ENCODE data around the gene SH2D4B. TPM values are rescaled to one million over a fixed set of nuclear protein-coding genes. Genes with fewer than 3 reads are reported as not detected.

The SH2D4B gene
- total RNA-seq, 2 experiments from 2014 or later: 0.03 TPM; not detected in 1

DNA sequence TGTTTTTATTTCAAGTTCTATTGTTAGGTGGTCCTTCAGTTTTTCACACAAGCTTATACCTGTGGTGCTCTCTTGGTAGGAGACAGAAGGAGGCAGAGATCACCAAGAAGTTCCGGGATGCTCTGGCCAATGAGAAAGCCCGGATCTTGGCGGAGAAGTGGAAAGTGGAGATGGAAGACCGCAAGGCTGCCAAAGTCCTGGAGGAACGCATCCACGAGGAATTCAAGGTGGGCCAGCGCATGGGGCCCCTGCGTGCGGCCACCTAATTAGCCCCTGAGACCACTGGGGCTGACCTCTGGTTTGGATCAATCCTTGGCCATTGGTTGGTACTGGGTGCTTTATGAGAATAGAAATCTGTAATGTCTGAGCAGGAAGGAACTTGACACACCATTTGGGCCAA is 33.6 kb downstream of the SH2D4B start:
- H3K36me3 ChIP-seq (ENCODE audit: insufficient read depth, low read length): no peaks in the 10 kb centered on the region
- no peak overlapping the region for H3K4me2 ChIP-seq (ENCODE audit: low read length)
- no peaks in the 10 kb centered on the region for H3K4me1 ChIP-seq (ENCODE audit: insufficient read depth, low read length, poor library complexity, severe bottlenecking)
- no peaks in the 10 kb centered on the region for H3K9me2 ChIP-seq (ENCODE audit: insufficient read depth, low read length)
- no peak for DNase-seq (ENCODE audit: low spot score)
- CTCF ChIA-PET (ENCODE audit: unreplicated experiment): no interaction called here
- no TSS peak for BruUV-seq (replicated peaks)
- no peaks in the 10 kb centered on the region for H4K20me1 ChIP-seq (ENCODE audit: insufficient read depth, low read length)
- intact Hi-C loops (cut with micrococcal nuclease; ENCODE audit: unreplicated experiment): no loop called here
- H3K27ac ChIP-seq (ENCODE audit: low read depth, low read length, poor library complexity, severe bottlenecking): no peak overlapping the region
- no peak for TF ChIP-seq EZH2phosphoT487 (IDR thresholded peaks at IDR 0.05; ENCODE audit: borderline replicate concordance, low read depth, low read length)
- TF ChIP-seq, protein P1, sequence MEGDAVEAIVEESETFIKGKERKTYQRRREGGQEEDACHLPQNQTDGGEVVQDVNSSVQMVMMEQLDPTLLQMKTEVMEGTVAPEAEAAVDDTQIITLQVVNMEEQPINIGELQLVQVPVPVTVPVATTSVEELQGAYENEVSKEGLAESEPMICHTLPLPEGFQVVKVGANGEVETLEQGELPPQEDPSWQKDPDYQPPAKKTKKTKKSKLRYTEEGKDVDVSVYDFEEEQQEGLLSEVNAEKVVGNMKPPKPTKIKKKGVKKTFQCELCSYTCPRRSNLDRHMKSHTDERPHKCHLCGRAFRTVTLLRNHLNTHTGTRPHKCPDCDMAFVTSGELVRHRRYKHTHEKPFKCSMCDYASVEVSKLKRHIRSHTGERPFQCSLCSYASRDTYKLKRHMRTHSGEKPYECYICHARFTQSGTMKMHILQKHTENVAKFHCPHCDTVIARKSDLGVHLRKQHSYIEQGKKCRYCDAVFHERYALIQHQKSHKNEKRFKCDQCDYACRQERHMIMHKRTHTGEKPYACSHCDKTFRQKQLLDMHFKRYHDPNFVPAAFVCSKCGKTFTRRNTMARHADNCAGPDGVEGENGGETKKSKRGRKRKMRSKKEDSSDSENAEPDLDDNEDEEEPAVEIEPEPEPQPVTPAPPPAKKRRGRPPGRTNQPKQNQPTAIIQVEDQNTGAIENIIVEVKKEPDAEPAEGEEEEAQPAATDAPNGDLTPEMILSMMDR (conservative IDR thresholded peaks at IDR 0.05; ENCODE audit: low read length): no peak
- no peak overlapping the region for H2AFZ ChIP-seq (ENCODE audit: low read length)
- no peaks in the 10 kb centered on the region for H3K9me3 ChIP-seq (ENCODE audit: low read length)
- no peak overlapping the region for H3K4me3 ChIP-seq (ENCODE audit: low read depth, low read length, poor library complexity, severe bottlenecking)
- no peaks in the 10 kb centered on the region for H3K79me2 ChIP-seq (ENCODE audit: insufficient read depth, low read depth, low read length)
- POLR2A ChIA-PET: interaction anchor here (0.7 kb wide), 1 partner anchor 33 kb away, joined by 7 read pairs; the partner anchor contains the start of gene SH2D4B

DNA sequence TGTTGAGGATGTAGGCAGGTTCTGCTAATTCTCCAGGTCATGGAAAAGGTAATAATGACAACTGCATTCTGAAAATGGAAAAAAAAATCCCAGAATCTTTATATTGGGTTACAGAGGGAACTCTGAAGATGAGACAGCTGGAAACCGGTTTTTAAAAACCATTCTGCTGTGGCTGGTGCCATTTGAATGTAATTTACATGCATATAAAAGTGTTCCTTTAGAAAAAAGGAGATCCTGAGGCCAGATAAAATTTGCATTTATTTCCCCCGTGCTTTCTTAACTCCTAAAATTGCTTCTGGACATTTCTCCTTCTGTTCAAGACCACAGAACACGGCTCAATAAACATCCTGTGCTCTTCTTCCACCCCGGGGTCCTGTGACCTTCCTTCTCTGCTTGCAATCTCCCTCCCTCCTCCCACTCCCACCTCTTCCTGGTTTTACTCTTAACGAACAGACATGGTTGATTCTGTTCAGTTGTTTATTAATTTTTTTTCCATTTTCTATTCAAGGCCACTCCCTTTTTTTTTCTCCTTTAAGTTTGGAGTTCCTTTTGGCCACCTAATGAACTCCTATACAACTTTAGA is 41.6 kb downstream of the SH2D4B start:
- no peak overlapping the region for H3K4me3 ChIP-seq (ENCODE audit: low read depth, low read length, poor library complexity, severe bottlenecking)
- no peak overlapping the region for H3K27ac ChIP-seq (ENCODE audit: low read depth, low read length, poor library complexity, severe bottlenecking)
- no peaks in the 10 kb centered on the region for H3K36me3 ChIP-seq (ENCODE audit: insufficient read depth, low read length)
- POLR2A ChIA-PET: no interaction called here
- H2AFZ ChIP-seq (ENCODE audit: low read length): no peak overlapping the region
- no TSS peak for BruUV-seq (replicated peaks)
- no peak for DNase-seq (ENCODE audit: low spot score)
- no peak overlapping the region for H3K4me2 ChIP-seq (ENCODE audit: low read length)
- H3K4me1 ChIP-seq (ENCODE audit: insufficient read depth, low read length, poor library complexity, severe bottlenecking): no peaks in the 10 kb centered on the region
- CTCF ChIA-PET (ENCODE audit: unreplicated experiment): no interaction called here
- intact Hi-C loops (cut with micrococcal nuclease; ENCODE audit: unreplicated experiment): no loop called here
- H3K9me2 ChIP-seq (ENCODE audit: insufficient read depth, low read length): no peaks in the 10 kb centered on the region
- no peaks in the 10 kb centered on the region for H3K9me3 ChIP-seq (ENCODE audit: low read length)
- H4K20me1 ChIP-seq (ENCODE audit: insufficient read depth, low read length): no peaks in the 10 kb centered on the region
- TF ChIP-seq EZH2phosphoT487 (IDR thresholded peaks at IDR 0.05; ENCODE audit: borderline replicate concordance, low read depth, low read length): no peak
- TF ChIP-seq, protein P1 (conservative IDR thresholded peaks at IDR 0.05; ENCODE audit: low read length): no peak
- no peaks in the 10 kb centered on the region for H3K79me2 ChIP-seq (ENCODE audit: insufficient read depth, low read depth, low read length)

DNA sequence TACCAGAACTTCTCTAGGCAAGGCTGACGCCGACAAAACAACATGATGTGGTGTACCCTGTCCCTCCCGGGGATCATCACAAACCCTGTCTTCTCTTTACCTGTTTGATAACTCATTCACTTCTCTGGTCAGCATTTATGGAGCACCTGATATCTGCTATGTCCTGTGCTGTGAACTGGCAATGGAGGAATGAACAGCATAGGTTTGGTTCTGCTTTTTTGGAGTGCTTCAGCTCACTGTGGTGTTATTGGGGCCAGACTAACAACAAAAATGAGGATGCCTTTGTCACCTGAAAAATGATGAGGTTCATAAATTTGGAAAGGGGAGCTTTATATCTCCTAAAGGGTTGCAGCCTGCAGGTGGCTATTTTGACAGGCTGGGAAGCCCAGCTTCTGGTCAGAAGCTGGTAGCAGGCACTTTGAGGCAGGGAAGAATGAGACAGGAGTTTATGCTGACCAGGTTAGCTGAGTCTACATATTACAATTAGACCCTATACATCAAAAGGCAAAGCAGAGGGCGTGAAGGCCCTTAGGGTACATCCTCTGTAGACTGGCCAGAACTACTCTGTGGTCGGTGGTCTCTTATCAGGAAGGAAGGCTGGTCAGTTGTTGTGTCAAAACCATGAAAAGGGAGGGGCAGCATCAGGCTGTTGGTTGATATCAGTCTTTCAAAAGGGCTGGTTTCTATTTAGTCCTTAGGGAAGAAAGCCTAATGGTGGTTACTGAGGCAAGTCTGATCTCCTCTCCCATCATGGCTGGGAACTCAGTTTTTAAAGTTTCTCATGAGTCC is 42.3 kb downstream of the SH2D4B start:
- no peaks in the 10 kb centered on the region for H3K4me1 ChIP-seq (ENCODE audit: insufficient read depth, low read length, poor library complexity, severe bottlenecking)
- DNase-seq (ENCODE audit: low spot score): no peak
- TF ChIP-seq, protein P1 (conservative IDR thresholded peaks at IDR 0.05; ENCODE audit: low read length): no peak
- TF ChIP-seq EZH2phosphoT487 (IDR thresholded peaks at IDR 0.05; ENCODE audit: borderline replicate concordance, low read depth, low read length): no peak
- POLR2A ChIA-PET: no interaction called here
- no peak overlapping the region for H3K4me2 ChIP-seq (ENCODE audit: low read length)
- intact Hi-C loops (cut with micrococcal nuclease; ENCODE audit: unreplicated experiment): no loop called here
- no peaks in the 10 kb centered on the region for H3K9me3 ChIP-seq (ENCODE audit: low read length)
- H3K4me3 ChIP-seq (ENCODE audit: low read depth, low read length, poor library complexity, severe bottlenecking): no peak overlapping the region
- no peak overlapping the region for H3K27ac ChIP-seq (ENCODE audit: low read depth, low read length, poor library complexity, severe bottlenecking)
- no peaks in the 10 kb centered on the region for H4K20me1 ChIP-seq (ENCODE audit: insufficient read depth, low read length)
- no peak overlapping the region for H2AFZ ChIP-seq (ENCODE audit: low read length)
- no peaks in the 10 kb centered on the region for H3K36me3 ChIP-seq (ENCODE audit: insufficient read depth, low read length)
- no peaks in the 10 kb centered on the region for H3K9me2 ChIP-seq (ENCODE audit: insufficient read depth, low read length)
- H3K79me2 ChIP-seq (ENCODE audit: insufficient read depth, low read depth, low read length): no peaks in the 10 kb centered on the region
- BruUV-seq (replicated peaks): no TSS peak
- CTCF ChIA-PET (ENCODE audit: unreplicated experiment): no interaction called here

All from OCI-LY7 (cell line).